COLO668 (cell line): ENCODE measurements around the gene RAPGEF1.
A peak's percentile ranks its signal among the peaks of the same experiment; 100 is the strongest.
"Not testable (repeated sequence)": the region's sequence is repeated elsewhere in the genome, so short reads cannot be mapped to it uniquely, and the experiment has no call there.

Experiments used
- DNase-seq: peaks from one replicate; lab custom pipeline; 2025; ENCODE audit not compliant: unreplicated experiment; lab: John Stamatoyannopoulos, UW

Gene RAPGEF1

GRCh38 chr9:131656356-131657036, 83.4 kb downstream of the RAPGEF1 start:
- DNase-seq: no peak

DNA sequence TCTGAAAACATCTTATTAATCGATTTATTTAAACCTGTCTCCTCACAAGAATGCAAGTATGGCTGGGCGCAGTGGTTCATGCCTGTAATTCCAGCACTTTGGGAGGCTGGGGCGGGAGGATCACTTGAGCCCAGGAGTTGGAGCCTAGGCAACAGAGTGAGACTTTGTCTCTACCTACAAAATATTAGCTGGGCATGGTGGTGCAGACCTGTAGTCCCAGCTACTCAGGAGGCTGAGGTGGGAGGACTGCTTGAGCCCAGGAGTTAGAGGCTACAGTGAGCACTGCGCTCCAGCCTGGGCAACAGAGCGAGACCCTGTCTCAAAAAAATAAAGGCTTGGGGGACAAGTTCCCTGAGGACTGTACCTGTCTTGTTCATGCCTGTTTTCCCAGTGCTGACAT, 85.5 kb downstream of the RAPGEF1 start:
- not testable (repeated sequence) for DNase-seq

DNA sequence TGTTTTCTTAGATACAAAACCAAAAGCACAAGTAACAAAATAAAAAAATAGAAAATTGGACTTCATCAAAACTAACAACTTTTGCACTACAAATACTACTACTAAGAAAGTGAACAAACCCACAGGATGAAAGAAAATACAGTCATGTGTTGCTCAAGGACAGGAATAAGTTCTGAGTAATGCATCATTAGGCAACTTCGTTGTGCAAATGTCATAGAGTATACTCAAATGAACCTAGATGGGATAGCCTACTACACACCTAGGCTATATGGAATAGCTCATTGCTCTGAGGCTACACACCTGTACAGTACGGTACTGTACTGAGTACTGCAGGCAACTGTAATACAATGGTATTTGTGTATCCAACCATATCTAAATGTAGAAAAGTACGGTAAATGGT, 88.3 kb downstream of the RAPGEF1 start:
- no peak for DNase-seq

- DNase-seq: no peak
These were observed 88.7 kb downstream of the RAPGEF1 start for GRCh38 chr9:131651160-131651559.

DNA sequence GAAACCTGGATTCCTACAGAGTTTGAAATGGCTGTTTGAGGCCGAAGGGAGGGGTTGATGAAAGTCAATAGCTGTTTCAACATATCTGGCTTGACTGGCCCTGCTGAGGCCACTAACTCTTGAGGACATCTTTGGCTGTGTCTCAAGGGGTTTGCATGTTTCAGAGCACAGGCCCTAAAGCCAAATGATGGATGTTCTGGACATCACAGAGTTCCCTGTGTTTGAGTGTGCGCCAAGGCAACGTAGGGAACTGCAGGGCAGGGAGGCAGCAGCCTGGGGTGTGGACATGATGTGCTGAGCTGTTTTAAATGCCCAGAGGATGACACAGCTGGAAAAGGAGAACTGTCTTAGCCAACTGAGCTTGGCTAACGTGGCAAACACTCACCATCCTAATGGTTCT, 89.6 kb downstream of the RAPGEF1 start:
- DNase-seq: no peak

- DNase-seq: no peak
These were observed 90.2 kb downstream of the RAPGEF1 start for GRCh38 chr9:131649646-131650045.

- DNase-seq: peak; percentile 40
These were observed 94.6 kb downstream of the RAPGEF1 start for GRCh38 chr9:131645078-131645776.

DNA sequence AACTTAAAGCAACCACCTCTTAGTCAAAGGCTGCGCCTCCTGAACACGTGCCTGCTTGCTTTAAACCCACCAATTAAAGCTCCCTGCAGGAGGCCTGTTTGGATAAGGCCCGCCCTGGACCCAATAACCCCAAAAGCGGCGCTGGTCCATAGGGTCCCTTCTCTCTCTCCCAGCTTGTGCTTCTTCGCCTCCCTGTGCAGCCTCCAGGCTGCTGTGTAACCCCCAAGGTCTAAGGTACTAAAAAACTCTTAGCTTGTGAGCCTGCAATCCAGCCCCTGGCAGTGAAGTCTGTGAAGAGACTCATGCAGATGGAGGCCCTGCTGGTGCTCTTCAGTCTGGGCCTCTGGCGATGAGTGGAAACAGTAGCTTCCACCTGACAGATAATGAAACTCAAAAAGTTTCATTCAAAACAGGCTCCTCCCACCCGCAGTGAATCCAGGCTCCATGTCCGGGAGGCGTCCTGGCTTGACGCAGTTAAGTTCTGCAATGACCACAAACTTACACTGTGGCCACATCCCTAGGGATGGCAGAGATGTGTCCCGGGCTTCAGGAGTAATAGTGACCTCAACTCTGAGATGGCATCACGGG, 97.3 kb downstream of the RAPGEF1 start:
- DNase-seq: no peak

DNA sequence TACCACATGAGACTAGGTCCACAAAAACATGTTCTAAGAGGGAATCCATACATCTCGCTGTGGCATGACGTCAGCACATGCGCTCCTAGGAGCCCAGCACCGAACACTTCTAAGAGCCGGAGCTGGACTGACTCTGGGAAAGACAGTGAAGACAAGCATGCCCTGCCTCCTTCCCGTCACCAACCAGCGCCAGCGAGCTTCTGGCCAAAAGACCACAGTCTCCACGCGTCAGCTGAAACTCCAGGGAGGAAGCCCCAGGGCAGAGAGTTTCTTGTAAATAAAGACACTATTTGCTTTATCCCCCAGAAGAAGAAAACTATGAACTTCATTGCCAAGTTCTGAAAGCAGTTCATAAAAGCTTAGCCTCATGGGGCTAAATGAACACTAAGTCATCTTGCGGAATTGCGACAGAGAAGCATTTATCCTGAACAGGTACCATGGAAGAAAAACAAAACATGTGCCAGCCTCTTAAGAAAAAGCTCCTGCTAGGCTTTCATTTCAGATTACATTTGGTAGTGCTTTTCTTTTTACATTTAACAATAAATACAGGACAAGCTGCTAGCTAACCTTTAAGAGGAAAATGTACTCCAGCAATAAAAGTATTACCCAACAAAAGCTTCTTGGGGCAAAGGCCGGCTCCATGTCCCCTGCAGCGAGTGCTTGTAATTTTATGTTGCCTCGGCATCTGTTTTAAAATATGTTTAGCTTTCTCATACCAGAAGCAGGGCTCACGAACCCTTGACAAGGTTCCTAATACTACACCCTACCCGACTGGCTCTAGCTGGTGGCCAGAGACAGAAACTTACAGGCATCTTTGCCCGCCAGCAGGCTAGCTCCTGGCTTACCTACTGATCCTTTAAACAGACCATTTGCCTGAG, 98.0 kb downstream of the RAPGEF1 start:
- DNase-seq: no peak

DNA sequence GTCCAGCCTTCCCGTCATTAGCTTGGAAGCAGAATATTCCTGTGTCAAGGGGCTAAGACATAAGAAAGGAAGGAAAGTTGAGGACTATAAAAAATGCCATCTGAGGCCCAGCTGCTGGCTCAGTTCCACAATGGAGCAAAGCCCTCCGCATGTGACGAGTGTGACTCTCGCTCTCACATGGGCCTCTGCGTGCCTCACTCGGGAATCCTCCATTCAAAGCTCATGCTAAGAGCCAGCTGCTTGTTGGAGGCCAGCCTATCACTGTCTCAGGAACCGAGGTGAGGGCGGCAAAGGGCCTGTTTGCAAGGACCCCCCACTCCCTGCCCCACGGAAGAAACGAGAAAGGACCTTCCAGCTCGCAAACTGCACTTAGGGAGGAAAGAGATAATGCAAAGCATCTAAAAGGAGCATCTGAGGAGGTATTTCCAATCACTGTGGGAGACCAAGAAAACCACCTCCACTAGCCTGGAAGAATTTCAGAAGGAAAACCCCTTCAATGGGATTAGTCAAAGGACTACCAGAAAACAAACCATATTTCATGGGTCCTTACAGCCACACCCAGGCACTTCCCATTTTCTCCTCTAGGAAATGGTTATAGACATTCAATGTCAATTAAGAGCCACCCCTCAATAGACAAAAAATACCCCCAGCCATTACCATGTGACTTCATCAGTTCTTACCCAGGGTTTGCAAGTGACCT, 99.3 kb downstream of the RAPGEF1 start:
- no peak for DNase-seq

DNA sequence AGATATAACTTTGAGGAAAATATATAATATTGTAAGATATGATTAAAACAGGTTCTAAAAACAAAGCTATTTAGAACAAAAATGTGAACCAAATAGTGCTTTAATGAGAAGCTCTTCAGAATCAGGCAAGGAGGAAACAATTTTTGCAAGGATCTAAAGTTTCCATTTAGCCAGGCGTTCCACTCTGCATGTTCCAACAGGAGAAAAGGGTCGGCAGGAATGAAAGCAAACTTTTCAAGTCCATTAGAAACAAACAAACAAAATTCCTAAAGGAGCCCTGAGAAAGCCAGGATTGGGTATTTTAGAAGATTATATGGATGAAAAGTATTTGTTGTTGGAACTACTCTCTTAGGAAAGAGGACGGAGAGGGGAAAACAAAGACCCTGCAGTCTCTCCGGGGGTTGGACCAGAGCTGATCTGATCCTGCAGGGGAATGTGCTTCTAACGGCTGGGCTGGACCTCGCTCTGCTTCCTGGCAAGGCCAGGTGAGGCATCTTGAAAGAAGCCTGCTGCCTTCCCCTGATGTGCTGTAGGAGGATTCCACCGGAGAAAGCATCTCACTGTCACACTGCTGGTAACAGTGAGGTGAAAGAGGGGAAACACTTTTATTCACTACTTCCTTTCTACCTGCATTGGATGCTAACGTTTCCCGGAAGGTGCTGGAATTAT, 100.0 kb downstream of the RAPGEF1 start:
- DNase-seq: no peak

GRCh38 chr9:131636593-131636992, 103.3 kb downstream of the RAPGEF1 start:
- DNase-seq: no peak

DNA sequence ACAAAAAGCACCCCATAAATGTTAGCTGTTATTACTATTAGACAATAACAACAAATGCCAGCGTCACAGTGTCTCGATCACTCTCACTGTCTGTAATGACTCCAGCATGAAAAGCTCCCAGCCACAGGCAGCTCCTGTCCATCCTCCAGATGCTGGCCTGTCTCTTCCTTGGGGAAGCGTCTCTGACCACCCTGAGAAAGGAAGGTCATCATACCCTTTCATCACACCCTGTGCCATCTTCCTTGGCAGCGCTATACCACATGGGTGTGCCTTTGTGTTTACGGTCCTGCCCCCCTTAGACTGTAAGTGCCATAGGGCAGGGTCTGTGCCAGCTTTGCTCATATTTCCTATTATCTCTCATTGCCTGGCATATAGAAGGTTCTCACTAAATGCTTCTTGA, 104.0 kb downstream of the RAPGEF1 start:
- no peak for DNase-seq

- peak; percentile 47 for DNase-seq
These were observed 104.6 kb downstream of the RAPGEF1 start for GRCh38 chr9:131635285-131635684.

GRCh38 chr9:131633491-131634031, 106.3 kb downstream of the RAPGEF1 start:
- DNase-seq: no peak

DNA sequence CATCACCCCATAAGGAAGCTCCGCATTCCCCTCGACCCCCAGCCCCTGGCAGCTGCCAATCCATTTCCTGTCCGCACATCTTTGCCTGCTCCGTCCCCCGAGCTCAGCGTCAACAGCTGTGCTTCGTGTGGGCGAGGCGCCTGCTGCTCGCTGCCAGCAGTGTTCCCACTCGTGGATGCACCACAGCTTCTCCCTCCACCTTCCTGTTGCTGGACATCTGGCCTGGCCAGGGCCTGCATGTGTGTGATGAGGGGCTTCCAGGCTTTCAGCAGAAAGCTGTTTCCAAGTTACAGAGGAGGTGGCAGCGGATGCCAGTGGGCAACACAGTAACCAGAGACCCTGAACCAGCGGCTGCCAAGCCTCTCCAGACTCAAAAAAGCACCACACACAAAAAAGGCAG, 108.6 kb downstream of the RAPGEF1 start:
- DNase-seq: no peak

GRCh38 chr9:131630205-131630831, 109.6 kb downstream of the RAPGEF1 start:
- DNase-seq: no peak

DNA sequence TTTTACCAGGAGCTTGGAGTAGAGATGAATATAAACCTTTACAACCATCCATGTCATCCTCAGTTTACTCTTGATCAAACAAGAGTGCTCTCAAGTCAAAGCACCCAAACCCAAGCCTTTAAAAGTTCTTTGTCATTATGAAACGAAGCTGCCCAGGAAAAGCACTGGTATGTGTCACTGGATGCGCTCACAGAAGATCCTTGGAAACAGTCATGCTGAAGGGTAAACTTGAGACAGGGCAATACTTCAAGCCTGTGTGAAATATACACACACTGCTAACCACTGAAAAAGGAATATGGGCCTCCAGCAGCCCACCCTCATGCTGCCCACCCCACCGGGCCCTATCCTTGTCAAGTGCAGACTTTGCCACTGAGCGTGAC, 110.1 kb downstream of the RAPGEF1 start:
- DNase-seq: no peak

DNA sequence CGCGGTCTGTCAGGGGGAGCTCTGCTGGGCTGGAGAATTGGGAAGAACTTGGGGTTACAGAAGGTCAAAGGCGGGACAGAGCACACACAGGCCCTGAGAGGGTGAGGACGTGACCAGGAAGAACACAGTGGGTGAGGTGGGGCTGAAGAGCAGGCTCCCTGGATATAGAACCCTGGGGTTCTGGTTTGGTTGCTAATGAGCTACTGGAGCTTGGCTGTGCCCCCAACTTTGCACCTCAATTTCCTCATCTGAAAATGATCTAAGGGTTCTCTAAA, 110.7 kb downstream of the RAPGEF1 start:
- DNase-seq: no peak
